Central memory CD8-positive, alpha-beta T cell (primary cell): Measurements from ENCODE around the gene PAEP.
"Not testable (repeated sequence)": the region's sequence is repeated elsewhere in the genome, so short reads cannot be mapped to it uniquely, and the experiment has no call there.

ENCODE experiments used
- ATAC-seq: fragments of 150-1000 bp; cut with Tn5 transposase; replicated peaks from 2 replicates; pipeline ENCODE4 v1.10.0; 2022; ENCODE audit warnings: mild to moderate bottlenecking, moderate FRiP score, moderate number of reproducible peaks; ENCODE audit not compliant: poor library complexity, severe bottlenecking; ENCODE audit errors: extremely low read depth
- DNase-seq, 2 donors: peaks; one replicate each; pipeline ENCODE4 v3.0.0; 2021; ENCODE audit warnings: low spot score in 2 of 2
- H3K27ac Mint-ChIP-seq: one replicate; pipeline ENCODE4 v1.8.0; 2022; ENCODE audit warnings: low read depth, mild to moderate bottlenecking, moderate library complexity, mixed read lengths
- H3K27me3 Mint-ChIP-seq: one replicate; pipeline ENCODE4 v1.8.0; 2022; ENCODE audit warnings: mixed read lengths
- H3K36me3 Mint-ChIP-seq: one replicate; pipeline ENCODE4 v1.8.0; 2022; ENCODE audit warnings: mild to moderate bottlenecking, moderate library complexity, mixed read lengths; ENCODE audit not compliant: insufficient read depth
- H3K4me1 Mint-ChIP-seq: one replicate; pipeline ENCODE4 v1.8.0; 2022; ENCODE audit warnings: mixed read lengths
- H3K4me3 Mint-ChIP-seq: one replicate; pipeline ENCODE4 v1.8.0; 2022; ENCODE audit warnings: mild to moderate bottlenecking, moderate library complexity, mixed read lengths
- H3K9me3 Mint-ChIP-seq: one replicate; pipeline ENCODE4 v1.8.0; 2022; ENCODE audit warnings: mixed read lengths

Gene PAEP

DNA sequence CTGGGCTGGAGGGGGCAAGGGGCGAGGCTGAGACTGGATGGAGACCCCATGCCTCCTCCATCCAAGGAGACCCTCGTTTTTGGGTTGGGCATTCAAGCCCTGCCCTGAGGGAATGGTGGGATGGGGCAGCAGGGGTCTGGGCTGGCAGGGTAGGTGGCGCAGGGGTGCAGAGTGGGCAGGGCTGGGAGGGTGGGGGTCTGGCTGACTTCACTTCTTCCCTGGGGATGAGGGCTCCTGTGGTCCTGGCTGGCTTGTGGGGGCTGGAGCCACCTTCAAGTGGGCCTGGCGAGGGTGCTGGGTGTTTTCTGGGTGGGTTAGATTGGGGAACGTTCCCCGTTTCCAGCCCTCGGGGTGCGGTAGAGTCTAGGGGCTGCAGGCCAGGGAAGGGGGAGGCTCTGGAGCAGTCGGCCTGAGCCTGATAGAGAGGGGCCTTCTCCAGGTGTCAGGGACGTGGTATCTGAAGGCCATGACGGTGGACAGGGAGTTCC lies 39.9 kb upstream of the PAEP start:
- H3K36me3 Mint-ChIP-seq, result peaks cover 2% of the 10 kb centered on the region

DNA sequence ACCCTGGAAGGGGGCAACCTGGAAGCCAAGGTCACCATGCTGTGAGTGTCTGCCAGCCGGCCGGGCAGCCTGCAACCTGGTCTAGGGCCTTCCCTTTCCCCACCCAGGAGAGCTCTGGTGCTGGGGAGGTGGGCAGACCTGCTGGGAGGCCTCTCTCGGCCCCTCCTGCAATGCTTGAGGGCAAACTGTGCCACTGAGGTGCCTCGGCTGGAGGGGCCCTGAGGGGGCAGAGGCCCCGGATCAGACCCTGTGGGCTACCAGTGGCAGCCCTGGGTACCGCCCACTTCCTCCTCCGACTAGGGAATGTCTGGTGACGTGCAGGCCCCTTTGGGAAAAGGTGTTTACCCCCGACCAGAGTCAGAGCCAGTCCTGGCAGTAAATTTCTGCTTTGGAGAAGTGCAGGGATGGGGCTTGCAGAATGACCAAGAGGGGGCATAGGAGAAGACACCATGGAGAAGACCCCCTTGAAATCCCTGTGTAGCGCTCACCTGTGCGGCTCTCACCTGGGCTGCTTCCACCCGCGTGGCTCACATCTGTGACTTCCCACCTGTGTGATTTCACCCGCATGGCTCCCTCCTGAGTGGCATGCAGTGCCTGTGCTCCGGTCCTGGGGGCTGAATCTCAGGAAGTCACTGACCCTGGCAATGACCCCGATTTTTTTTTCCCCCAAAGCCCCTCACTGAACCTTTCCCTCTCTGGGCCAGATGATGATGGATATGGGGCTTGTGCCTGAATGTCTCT lies 39.2 kb upstream of the PAEP start:
- no peak for ATAC-seq
- Mint-ChIP-seq H3K4me3 (no peak overlapping the region), H3K27ac (no peak overlapping the region), H3K4me1 (no peaks in the 10 kb centered on the region), H3K9me3 (no peaks in the 10 kb centered on the region), H3K27me3 (peaks cover 14% of the 10 kb centered on the region), H3K36me3 (peaks cover 2% of the 10 kb centered on the region)
- DNase-seq, result no peak

More for the DNA sequence above, 39.9 kb upstream of the PAEP start:
- Mint-ChIP-seq H3K4me1 (no peaks in the 10 kb centered on the region), H3K27ac (no peak overlapping the region), H3K4me3 (no peak overlapping the region), H3K9me3 (no peaks in the 10 kb centered on the region), H3K27me3 (peaks cover 18% of the 10 kb centered on the region)
- DNase-seq (no peak), ATAC-seq (no peak)

DNA sequence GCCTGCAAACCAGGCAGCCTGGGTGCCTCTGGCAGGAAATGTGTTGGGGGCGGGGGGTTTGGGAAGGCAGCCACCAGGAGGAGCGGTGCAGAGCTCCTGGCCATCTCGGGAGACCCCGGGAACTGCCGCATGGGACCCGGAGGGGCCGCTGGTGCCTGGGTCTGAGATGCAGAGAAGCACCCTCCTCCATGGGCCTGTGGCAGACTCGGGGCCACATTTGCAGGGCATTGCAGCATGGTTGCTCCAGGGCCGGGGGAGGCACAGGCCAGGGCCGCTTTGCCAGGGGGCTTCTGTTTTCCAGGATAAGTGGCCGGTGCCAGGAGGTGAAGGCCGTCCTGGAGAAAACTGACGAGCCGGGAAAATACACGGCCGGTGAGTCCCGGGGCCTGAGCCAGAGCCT lies 38.6 kb upstream of the PAEP start:
- Mint-ChIP-seq H3K27ac (no peak overlapping the region), H3K36me3 (peaks cover 2% of the 10 kb centered on the region), H3K9me3 (no peaks in the 10 kb centered on the region), H3K4me1 (no peaks in the 10 kb centered on the region), H3K4me3 (no peak overlapping the region), H3K27me3 (peaks cover 8% of the 10 kb centered on the region)
- ATAC-seq (no peak), DNase-seq (no peak)

DNA sequence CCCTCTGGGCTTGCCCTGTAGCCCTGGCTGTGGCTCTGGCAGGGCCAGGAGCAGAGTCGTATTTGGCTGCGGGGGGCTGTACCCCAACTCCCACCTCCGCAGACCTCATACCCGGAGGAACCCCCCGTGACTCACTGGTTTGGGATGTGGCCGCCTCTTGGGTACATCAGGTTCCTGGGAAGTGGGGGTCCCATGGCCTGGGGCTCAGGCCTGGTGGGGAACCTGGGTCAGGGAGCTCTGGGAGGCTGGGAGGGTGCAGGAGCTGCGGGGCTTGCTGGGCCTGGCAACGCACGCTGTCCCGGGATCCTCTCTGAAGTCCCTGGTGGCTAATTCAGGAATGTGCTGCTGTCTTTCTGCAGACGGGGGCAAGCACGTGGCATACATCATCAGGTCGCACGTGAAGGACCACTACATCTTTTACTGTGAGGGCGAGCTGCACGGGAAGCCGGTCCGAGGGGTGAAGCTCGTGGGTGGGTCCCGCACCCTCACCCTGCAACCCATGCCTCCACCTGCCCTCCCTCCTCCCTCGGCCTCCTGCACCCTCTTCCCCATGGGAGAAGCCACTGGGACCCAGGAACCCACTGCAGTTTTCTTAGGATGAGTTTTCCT lies 37.9 kb upstream of the PAEP start:
- no peaks in the 10 kb centered on the region for H3K4me1 Mint-ChIP-seq
- H3K36me3 Mint-ChIP-seq, result peaks cover 2% of the 10 kb centered on the region
- H3K9me3 Mint-ChIP-seq, result no peaks in the 10 kb centered on the region
- H3K27ac Mint-ChIP-seq, result no peak overlapping the region
- no peak overlapping the region for H3K4me3 Mint-ChIP-seq
- H3K27me3 Mint-ChIP-seq, result peaks cover 8% of the 10 kb centered on the region
- DNase-seq (no peak), ATAC-seq (no peak)

DNA sequence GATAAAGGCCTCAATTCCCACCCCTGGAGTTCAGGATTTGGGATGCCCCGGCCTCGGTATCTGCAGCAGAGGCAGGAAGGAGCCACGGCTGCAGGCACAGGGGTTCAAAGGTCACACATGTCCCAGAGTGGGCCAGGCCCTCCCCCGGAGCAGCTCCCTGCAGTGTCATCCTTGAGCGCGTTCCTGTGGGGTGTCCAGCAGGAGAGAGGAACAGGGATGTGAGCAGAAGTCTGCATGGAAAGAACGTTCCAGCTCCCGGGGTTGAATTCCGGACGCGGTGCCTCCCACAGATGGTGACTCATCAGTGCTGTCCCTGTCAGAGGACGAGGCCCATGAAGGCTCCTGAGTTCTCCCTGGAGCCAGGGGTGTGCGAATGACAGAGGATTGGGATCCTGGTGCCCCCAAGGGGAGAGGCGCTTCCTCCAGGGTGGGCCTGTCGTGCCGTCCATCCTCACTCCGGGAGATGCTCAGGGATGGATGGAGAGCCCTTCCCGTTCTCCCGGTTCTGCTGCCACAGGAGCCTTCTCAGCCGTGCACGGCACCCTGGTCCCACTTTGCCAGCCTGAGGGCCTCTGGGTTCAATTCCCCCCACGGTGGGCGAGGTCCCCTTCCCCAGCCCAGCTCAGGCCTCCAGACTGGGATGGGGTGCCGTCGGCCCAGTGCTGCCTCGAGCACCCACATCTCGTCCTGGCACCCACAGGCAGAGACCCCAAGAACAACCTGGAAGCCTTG lies 37.3 kb upstream of the PAEP start:
- H3K27ac Mint-ChIP-seq, result no peak overlapping the region
- no peaks in the 10 kb centered on the region for H3K9me3 Mint-ChIP-seq
- H3K36me3 Mint-ChIP-seq, result peaks cover 2% of the 10 kb centered on the region
- ATAC-seq (no peak), DNase-seq (no peak)
- peaks cover 4% of the 10 kb centered on the region for H3K4me1 Mint-ChIP-seq
- peaks cover 8% of the 10 kb centered on the region for H3K27me3 Mint-ChIP-seq
- no peak overlapping the region for H3K4me3 Mint-ChIP-seq

DNA sequence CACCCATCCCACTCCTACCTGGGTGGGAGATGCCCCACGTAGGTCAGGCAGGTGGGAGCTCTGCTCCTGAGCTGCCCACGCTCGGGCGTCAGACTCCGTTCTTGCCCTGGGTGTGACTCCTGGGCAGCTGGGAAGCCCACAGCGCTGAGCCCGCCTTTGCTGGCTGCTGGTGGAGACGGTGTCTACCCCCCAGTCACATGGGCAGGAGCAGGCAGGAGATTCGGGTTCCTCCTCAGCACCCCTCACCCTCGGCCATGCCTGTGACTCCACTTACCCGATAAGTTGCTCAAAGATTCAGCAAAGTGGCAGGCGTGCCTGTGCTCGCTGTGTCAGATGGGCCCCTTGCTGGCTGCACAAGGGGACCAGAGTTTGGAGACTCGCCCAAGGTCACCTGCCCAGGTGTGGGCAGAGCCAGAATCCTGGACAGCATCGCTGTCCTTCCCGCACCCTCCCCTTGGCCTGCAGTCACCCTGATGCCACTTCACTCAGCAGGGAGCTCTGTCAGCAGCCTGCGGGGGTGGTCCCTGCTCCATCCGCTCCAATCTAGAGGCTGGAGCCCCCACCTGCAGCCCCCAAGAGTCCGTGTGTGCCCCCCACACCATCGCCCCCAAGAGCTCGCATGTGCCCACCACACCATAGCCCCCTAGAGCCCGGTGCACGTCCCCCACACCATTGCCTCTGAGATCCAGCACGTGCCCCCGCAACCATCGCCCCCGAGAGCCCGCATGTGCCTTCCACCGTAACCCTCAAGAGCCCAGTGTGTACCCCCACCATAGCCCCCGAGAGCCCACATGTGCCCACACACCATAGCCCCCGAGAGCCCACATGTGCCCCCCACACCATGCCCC lies 36.1 kb upstream of the PAEP start:
- ATAC-seq (no peak), DNase-seq (no peak)
- H3K4me3 Mint-ChIP-seq, result no peak overlapping the region
- H3K27me3 Mint-ChIP-seq, result peaks cover 10% of the 10 kb centered on the region
- no peak overlapping the region for H3K27ac Mint-ChIP-seq
- H3K9me3 Mint-ChIP-seq, result no peaks in the 10 kb centered on the region
- peaks cover 6% of the 10 kb centered on the region for H3K4me1 Mint-ChIP-seq
- H3K36me3 Mint-ChIP-seq, result peaks cover 2% of the 10 kb centered on the region

DNA sequence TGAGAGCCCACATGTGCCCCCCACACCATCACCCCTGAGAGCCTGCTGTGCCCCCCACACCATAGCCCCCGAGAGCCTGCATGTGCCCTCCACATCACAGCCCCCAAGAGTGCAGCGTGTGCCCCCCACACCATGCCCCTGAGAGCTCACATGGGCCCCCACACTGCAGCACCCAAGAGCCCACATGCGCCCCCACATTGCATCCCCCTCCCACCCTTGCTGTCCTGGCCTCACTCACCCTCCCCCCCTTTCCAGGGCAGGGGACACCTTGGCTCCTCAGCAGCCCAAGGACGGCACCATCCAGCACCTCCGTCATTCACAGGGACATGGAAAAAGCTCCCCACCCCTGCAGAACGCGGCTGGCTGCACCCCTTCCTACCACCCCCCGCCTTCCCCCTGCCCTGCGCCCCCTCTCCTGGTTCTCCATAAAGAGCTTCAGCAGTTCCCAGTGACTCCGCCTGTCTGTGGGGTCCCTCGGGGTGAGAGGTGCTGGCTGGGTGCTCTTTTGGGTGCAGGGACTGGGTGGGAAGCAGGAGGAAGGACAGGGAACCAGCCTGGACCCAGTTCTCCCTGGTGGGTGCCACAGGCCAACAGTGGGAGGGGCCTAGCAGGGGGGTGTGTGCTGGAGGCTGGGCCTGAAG lies 35.3 kb upstream of the PAEP start:
- ATAC-seq (no peak), DNase-seq (no peak)
- Mint-ChIP-seq H3K4me3 (no peak overlapping the region), H3K4me1 (peaks cover 6% of the 10 kb centered on the region), H3K27me3 (peaks cover 14% of the 10 kb centered on the region), H3K9me3 (no peaks in the 10 kb centered on the region), H3K27ac (no peak overlapping the region), H3K36me3 (no peaks in the 10 kb centered on the region)

DNA sequence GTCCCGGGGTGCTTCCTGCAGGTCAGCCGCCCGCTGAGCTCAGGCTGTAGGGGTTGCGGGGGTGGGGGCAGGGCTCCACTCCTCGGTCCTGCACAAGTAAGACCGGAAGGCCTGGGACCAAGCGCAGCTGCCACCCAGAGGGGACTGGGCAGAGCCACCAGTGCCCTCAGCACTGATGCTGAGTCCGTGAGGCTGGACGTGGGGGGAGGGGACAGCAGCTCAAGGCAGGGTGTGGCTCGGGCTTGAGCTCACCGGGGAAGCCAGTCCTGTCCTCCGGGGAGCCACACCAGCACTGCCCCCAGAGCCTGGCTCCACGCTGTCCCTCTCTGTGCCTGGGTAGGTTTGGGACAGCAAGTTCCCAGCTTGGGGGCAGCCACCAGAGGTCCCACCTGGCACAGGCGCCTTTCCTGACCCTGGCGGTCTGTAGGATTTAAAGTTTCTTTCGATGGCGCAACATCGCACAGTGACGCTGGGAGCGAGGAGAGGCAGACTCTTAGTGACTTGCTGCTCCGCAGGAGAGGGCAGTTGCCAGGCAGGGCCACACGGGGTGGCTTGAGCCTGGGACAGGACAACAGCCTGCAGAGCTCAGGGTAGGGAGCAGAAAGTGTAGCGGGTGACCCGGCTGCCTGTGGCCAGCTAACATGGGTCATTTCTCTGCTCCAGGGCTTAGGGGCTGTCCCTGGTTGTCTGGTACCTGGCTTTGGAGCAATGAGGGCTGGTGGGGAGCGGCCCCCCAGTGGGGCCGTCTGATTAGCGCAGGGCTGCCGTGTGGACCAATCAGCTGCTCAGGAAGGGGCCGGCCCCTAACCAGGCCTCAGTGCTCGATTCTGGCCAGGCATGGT lies 34.6 kb upstream of the PAEP start:
- Mint-ChIP-seq H3K27ac (no peak overlapping the region), H3K4me1 (peaks cover 6% of the 10 kb centered on the region), H3K9me3 (no peaks in the 10 kb centered on the region), H3K27me3 (peaks cover 22% of the 10 kb centered on the region), H3K36me3 (no peaks in the 10 kb centered on the region), H3K4me3 (no peak overlapping the region)
- DNase-seq (no peak), ATAC-seq (no peak)

DNA sequence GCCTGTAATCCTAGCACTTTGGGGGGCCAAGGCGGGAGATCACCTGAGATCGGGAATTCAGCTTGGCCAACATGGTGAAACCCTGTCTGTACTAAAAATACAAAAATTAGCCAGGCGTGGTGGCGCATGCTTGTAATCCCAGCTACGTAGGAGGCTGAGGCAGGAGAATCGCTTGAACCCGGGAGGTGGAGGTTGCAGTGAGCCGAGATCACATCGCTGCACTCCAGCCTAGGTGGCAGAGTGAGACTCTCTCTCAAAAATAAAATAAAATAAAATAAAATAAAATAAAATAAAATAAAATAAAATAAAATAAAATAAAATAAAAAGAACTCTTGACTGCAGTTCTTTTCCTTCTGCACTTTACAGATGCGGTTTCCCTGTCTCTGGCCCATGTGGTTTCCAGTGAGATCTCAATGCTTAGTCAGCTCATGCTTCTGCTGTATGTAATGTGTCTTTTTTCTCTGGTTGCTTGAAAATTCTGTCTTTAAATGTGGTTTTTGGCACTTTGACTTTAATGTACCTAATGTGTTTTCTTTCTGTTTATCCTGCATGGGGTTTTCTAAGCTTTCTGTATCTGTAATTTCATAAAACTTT lies 32.6 kb upstream of the PAEP start:
- H3K27ac Mint-ChIP-seq, DNase-seq: not testable (repeated sequence)

DNA sequence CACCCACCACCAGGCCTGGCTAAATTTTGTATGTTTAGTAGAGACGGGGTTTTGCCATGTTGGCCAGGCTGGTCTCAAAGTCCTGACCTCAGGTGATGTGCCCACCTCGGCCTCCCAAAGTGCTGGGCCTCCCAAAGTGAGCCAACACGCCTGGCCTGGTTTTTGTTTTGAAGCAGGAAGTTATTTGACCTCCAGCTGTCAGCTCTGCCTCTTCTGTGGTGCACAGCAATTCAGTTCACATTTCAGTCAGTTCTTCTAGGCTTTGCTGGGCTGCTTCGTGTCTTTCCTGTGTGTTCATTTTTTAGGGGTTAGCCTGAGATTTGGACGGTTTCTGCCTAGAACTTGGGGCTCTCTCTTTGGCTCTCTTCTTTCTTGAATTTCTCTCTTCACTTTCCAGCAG lies 31.4 kb upstream of the PAEP start:
- ATAC-seq (no peak), DNase-seq (no peak)
- Mint-ChIP-seq H3K36me3 (no peaks in the 10 kb centered on the region), H3K4me1 (peaks cover 6% of the 10 kb centered on the region), H3K9me3 (no peaks in the 10 kb centered on the region), H3K27ac (no peak overlapping the region), H3K4me3 (no peak overlapping the region), H3K27me3 (peaks cover 39% of the 10 kb centered on the region)

More for the DNA sequence above, 32.6 kb upstream of the PAEP start:
- H3K27me3 Mint-ChIP-seq, result peaks cover 28% of the 10 kb centered on the region
- not testable (repeated sequence) for H3K4me3 Mint-ChIP-seq, ATAC-seq, H3K4me1 Mint-ChIP-seq, H3K9me3 Mint-ChIP-seq, H3K36me3 Mint-ChIP-seq

DNA sequence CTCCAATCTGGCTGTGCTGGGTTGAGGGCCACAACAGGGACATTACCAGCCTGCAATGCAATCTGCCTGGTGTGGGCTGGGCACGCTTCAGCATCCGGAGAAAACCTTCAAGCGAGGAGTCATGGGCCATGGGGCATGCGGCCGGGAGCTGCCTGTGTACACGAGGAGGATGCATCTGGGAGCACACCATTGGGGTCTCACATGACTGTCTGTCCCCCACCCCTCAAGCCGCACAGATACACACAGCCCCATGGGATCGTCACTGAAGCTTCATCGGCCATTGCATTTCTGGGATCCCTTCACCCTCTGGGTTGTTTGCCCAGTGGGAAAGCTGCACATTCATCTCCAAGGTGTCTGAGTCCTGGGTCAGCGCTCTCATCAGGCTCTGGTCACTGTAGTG lies 30.5 kb upstream of the PAEP start:
- DNase-seq, result no peak
- Mint-ChIP-seq H3K4me3 (no peak overlapping the region), H3K4me1 (peaks cover 6% of the 10 kb centered on the region), H3K27ac (no peak overlapping the region), H3K27me3 (peaks cover 41% of the 10 kb centered on the region), H3K9me3 (no peaks in the 10 kb centered on the region), H3K36me3 (no peaks in the 10 kb centered on the region)
- ATAC-seq, result no peak
